Measurements from ENCODE around the gene DYNC2H1.

DNA sequence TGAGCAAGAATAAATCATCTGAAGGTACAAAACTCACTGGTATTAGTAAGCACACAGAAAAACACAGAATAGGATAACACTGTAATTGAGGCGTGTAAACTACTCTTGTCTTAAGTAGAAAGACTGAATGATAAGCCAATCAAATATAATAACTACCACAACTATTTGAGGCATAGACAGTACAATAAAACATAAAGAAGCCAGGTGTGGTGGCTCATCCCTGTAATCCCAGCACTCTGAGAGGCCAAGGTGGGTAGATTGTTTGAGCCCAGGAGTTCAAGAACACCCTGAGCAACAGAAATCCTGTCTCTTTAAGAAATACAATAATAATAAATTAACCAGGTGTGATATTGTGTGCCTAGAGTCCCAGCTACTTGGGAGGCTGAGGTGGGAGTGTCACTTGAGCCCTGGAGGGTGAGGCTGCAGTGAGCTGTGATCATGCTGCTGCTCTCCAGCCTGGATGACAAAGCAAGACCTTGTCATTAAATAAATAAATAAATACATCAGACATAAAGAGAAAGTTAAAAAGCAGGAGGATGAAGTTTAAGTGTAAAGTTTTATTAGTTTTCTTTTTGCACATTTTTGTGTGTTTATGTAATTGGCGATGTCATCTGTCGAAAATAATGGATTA is 390.6 kb downstream of the DYNC2H1 start:
- no peak for TF ChIP-seq CTCF (IDR thresholded peaks at IDR 0.05)
- no peak for TF ChIP-seq POLR2A (IDR thresholded peaks at IDR 0.05)
